Activated T-cell treated with anti-CD3 and anti-CD28 coated beads, Interleukin-2, amount 50 U/mL, for 24 hours (primary cell): Measurements from ENCODE around the gene TMOD2.

Experiments
- DNase-seq: peaks from one replicate; pipeline ENCODE4 v3.0.0-alpha.2; 2020
- H3K27ac Mint-ChIP-seq: 2 replicates; pipeline ENCODE4 v1.8.0; 2020; ENCODE audit warnings: mild to moderate bottlenecking, mixed read lengths
- H3K27me3 Mint-ChIP-seq: 2 replicates; pipeline ENCODE4 v1.8.0; 2020; ENCODE audit warnings: mixed read lengths
- H3K36me3 Mint-ChIP-seq: 2 replicates; pipeline ENCODE4 v1.8.0; 2020; ENCODE audit warnings: low read depth, mixed read lengths
- H3K4me1 Mint-ChIP-seq: 2 replicates; pipeline ENCODE4 v1.8.0; 2020; ENCODE audit warnings: low read depth, mixed read lengths
- H3K4me3 Mint-ChIP-seq: 2 replicates; pipeline ENCODE4 v1.8.0; 2020; ENCODE audit warnings: mild to moderate bottlenecking, moderate library complexity, mixed read lengths
- H3K9me3 Mint-ChIP-seq: 2 replicates; pipeline ENCODE4 v1.8.0; 2020; ENCODE audit warnings: mixed read lengths

Gene TMOD2

DNA sequence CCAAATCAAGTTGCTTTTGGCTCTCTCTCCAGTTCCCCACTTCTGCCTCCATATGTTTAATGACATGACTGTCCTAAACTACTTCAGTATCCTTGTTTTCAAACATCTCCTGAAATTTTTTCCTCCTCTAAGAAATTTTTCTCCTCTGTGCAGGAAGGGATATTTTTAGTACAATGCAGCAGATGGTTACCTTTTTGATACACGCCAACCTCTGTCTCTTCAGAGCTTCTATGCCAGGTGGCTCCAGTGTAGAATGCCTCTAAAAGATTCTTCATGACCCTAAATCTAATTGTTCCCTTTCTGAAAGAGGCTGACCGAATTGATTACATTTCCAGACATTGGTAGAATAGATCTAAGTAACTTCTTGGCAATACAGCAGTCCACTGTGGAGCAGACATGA, 111.7 kb downstream of the TMOD2 start:
- no peaks in the 10 kb centered on the region for H3K27me3 Mint-ChIP-seq
- peak overlapping the region; percentile 90 for H3K27ac Mint-ChIP-seq
- peaks cover 68% of the 10 kb centered on the region for H3K36me3 Mint-ChIP-seq
- no peak for DNase-seq
- peaks cover 3% of the 10 kb centered on the region for H3K9me3 Mint-ChIP-seq
- H3K4me3 Mint-ChIP-seq, result peak overlapping the region; percentile 16
- H3K4me1 Mint-ChIP-seq, result peaks cover 68% of the 10 kb centered on the region

DNA sequence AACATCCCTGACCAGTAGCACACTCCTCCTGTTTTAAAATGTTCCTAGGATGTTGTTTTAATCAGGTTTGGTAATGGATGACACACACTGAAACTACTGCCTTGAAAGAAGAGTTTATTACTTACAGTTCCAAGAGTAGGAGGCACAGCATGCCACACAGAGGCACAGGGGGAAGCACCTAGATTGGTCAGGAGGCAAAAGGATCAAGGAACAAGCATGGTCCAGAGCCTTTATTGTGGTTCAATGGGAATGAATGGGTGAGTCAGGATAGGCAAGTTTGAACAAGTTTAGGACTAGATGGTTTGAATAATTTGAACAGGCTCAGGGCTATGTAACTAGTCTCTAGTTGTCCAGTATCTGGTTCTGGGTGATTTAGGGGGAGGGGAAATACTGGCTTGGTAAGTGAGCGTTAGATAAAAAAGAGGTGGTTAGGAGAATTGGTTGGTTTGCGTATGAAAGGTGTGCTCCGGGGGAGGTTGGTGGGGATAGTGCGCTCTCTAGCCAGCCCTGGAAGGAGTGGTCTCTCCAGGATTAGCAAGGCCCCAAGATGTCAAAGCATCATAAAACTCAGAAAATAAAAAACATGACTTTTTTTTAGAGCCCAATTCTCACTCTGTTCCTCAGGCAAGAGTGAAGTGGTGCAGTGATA, 113.1 kb downstream of the TMOD2 start:
- DNase-seq, result no peak
- Mint-ChIP-seq H3K36me3 (peaks cover 72% of the 10 kb centered on the region), H3K27me3 (no peaks in the 10 kb centered on the region), H3K9me3 (no peaks in the 10 kb centered on the region), H3K4me3 (no peak overlapping the region), H3K27ac (peak overlapping the region; percentile 81), H3K4me1 (peaks cover 59% of the 10 kb centered on the region)

DNA sequence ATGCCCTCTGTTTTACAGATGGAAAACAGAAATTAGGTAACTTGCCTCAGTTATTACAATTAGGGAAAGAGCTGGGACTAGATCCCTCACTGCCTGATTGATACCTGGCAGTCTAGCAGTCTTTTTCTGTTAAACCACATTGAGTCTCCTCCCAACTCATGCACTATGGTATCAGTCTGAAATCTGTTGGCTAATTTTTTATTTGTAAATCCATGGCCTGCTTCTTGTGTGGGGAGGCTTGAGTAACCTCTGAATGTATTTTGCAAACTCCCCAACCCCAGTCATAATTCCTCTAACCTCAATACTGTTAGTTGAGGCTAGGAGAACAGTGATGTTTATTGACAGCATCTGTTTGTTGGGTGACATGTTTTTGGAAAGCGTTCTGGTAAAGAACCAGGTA, 113.9 kb downstream of the TMOD2 start:
- Mint-ChIP-seq H3K9me3 (no peaks in the 10 kb centered on the region), H3K27ac (peak overlapping the region; percentile 81), H3K27me3 (no peaks in the 10 kb centered on the region), H3K4me1 (peaks cover 51% of the 10 kb centered on the region), H3K36me3 (peaks cover 71% of the 10 kb centered on the region), H3K4me3 (no peak overlapping the region)
- DNase-seq, result no peak
